NT2/D1 (cell line): Measurements from ENCODE around the gene ERI3.

Source experiments
- SUZ12 ChIP-seq: IDR thresholded peaks from 2 replicates; pipeline ENCODE4 v1.6.1; 2011; ENCODE audit not compliant: insufficient read length, insufficient read depth; ENCODE audit errors: extremely low read depth
- YY1 ChIP-seq: IDR thresholded peaks from 2 replicates; pipeline ENCODE4 v1.6.1; 2011; ENCODE audit not compliant: insufficient read length, insufficient read depth
- ZNF274 ChIP-seq: IDR thresholded peaks from 2 replicates; pipeline ENCODE4 v1.6.1; 2011; ENCODE audit warnings: mild to moderate bottlenecking, low read depth, low read length

DNA sequence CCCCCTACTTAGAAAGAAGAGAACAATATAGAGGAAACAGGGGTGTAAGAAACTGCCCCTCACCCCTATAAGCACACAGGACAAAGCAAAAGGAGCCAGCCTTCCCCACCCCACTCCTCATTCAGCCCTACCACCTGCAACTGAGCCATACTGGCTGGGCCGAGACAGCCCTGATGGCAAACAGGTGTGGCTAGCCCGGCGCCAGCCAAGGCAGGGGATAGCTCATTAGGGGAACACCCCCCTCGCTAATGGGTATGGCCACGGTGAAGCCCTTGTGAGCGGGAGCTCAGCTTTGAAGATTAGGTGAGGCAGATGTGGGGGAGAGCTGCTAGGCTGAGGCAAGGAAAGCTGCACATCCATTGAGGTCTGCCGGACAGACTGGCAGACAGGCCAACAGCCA lies 65.5 kb downstream of the ERI3 start:
- no peak for TF ChIP-seq ZNF274
- TF ChIP-seq YY1, result no peak
- no peak for TF ChIP-seq SUZ12
